ENCODE measurements around the gene RAP1GAP2.

The RAP1GAP2 gene

GRCh38 chr17:2935632-2936031 lies 139.4 kb downstream of the RAP1GAP2 start:
- no peak overlapping the region for H3K4me3 ChIP-seq (ENCODE audit: low read length)
- no peak for DNase-seq (ENCODE audit: low read depth)

GRCh38 chr17:2936351-2936750 lies 140.1 kb downstream of the RAP1GAP2 start:
- no peak overlapping the region for H3K4me3 ChIP-seq (ENCODE audit: low read length)
- DNase-seq (ENCODE audit: low read depth): no peak
- TF ChIP-seq, protein P1, sequence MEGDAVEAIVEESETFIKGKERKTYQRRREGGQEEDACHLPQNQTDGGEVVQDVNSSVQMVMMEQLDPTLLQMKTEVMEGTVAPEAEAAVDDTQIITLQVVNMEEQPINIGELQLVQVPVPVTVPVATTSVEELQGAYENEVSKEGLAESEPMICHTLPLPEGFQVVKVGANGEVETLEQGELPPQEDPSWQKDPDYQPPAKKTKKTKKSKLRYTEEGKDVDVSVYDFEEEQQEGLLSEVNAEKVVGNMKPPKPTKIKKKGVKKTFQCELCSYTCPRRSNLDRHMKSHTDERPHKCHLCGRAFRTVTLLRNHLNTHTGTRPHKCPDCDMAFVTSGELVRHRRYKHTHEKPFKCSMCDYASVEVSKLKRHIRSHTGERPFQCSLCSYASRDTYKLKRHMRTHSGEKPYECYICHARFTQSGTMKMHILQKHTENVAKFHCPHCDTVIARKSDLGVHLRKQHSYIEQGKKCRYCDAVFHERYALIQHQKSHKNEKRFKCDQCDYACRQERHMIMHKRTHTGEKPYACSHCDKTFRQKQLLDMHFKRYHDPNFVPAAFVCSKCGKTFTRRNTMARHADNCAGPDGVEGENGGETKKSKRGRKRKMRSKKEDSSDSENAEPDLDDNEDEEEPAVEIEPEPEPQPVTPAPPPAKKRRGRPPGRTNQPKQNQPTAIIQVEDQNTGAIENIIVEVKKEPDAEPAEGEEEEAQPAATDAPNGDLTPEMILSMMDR (conservative IDR thresholded peaks at IDR 0.05; ENCODE audit: low read length): no peak

More at GRCh38 chr17:2935632-2936031, 139.4 kb downstream of the RAP1GAP2 start:
- TF ChIP-seq, protein P1 (conservative IDR thresholded peaks at IDR 0.05; ENCODE audit: low read length): no peak

DNA sequence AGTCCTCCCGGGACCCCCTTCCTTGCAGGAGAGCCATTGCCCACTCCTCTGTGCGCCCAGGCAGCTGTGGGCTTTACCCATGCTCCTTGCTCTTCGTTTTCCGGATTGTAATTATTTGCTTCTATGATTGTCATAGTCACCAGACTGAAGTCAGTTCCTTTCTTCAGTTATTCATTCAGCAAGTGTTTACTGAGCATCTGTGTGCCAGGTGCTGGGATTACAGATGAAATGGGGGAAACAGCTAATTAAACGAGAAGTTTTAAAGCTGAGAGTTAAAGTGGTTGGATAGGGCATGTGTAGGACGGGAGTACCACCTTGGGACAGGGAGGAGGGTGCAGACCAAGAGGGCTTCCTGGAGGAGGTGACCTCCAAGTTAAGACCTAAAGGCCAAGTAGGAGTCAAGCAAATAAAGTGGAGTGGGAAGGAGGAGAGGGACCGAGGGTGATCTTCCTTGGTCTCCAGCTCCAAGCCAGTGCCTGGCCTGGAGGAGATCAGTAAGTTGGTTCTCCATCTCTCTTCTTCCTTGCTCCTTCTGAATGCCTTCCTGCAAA lies 140.6 kb downstream of the RAP1GAP2 start:
- no peak overlapping the region for H3K4me3 ChIP-seq (ENCODE audit: low read length)
- DNase-seq (ENCODE audit: low read depth): peak; percentile 5
- TF ChIP-seq, protein P1 (conservative IDR thresholded peaks at IDR 0.05; ENCODE audit: low read length): no peak

- TF ChIP-seq, protein P1 (conservative IDR thresholded peaks at IDR 0.05; ENCODE audit: low read length): no peak
- no peak overlapping the region for H3K4me3 ChIP-seq (ENCODE audit: low read length)
- no peak for DNase-seq (ENCODE audit: low read depth)
Observed at GRCh38 chr17:2937331-2938003, 141.2 kb downstream of the RAP1GAP2 start.

- TF ChIP-seq, protein P1 (conservative IDR thresholded peaks at IDR 0.05; ENCODE audit: low read length): no peak
- H3K4me3 ChIP-seq (ENCODE audit: low read length): no peak overlapping the region
- no peak for DNase-seq (ENCODE audit: low read depth)
Observed at GRCh38 chr17:2939714-2940351, 143.6 kb downstream of the RAP1GAP2 start.

DNA sequence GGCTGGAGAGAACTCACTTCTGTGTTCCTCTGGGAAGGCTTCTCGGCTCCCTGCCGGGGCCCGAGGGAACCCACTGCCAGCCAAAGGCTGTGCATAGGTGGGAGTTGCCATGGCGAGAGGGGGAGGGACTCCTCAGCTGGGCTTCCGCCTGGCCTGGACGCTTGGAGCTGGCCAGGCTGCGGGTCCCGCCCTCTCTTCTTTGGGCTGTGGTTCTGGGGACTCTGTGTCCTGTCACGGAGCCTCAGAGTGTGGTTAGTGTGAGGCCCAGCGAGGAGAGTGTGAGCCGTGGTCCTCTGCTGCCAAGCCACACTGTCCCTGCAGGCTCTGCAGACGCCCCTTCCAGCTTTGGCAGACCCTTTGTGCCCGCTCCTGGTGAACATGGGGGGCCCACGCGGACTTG lies 144.1 kb downstream of the RAP1GAP2 start:
- no peak overlapping the region for H3K4me3 ChIP-seq (ENCODE audit: low read length)
- no peak for DNase-seq (ENCODE audit: low read depth)
- TF ChIP-seq, protein P1 (conservative IDR thresholded peaks at IDR 0.05; ENCODE audit: low read length): no peak

DNA sequence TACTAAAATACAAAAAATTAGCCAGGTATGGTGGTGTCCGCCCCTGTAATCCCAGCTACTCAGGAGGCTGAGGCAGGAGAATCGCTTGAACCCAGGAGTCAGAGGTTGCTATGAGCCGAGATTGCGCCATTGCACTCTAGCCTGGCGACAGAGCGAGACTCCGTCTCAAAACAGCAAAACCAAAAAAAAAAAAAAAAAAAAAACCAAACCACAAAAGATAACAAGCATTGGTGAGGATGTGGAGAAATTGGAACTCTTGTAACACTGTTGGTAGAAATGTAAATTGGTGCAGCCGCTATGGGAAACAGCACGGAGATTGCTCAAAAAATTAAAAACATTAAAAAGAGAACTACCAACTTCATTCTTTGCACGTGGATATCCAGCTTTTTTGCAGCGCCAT lies 147.7 kb downstream of the RAP1GAP2 start:
- TF ChIP-seq, protein P1 (conservative IDR thresholded peaks at IDR 0.05; ENCODE audit: low read length): no peak
- no peak for DNase-seq (ENCODE audit: low read depth)

More for the DNA sequence above, 147.7 kb downstream of the RAP1GAP2 start:
- H3K4me3 ChIP-seq (ENCODE audit: low read length): no peak overlapping the region

All from AG10803 (cell line).